GM19099 (cell line): ENCODE data around the gene WDR81.

Experiments used
- POLR2A ChIP-seq: IDR thresholded peaks from 3 replicates; pipeline ENCODE4 v1.6.1; 2011; ENCODE audit warnings: low read depth; ENCODE audit not compliant: insufficient read length; ENCODE audit errors: extremely low read depth

Gene WDR81

GRCh38 chr17:1783271-1783670, 58.8 kb downstream of the WDR81 start:
- no peak for TF ChIP-seq POLR2A

- TF ChIP-seq POLR2A: no peak
Observed at GRCh38 chr17:1783834-1784611, 59.5 kb downstream of the WDR81 start.

GRCh38 chr17:1785930-1786329, 61.4 kb downstream of the WDR81 start:
- TF ChIP-seq POLR2A: no peak

- TF ChIP-seq POLR2A: no peak
Observed at GRCh38 chr17:1786708-1787107, 62.2 kb downstream of the WDR81 start.

GRCh38 chr17:1787301-1787902, 62.9 kb downstream of the WDR81 start:
- no peak for TF ChIP-seq POLR2A
